Measurements from ENCODE around the gene SHISA6.

SHISA6 gene

DNA sequence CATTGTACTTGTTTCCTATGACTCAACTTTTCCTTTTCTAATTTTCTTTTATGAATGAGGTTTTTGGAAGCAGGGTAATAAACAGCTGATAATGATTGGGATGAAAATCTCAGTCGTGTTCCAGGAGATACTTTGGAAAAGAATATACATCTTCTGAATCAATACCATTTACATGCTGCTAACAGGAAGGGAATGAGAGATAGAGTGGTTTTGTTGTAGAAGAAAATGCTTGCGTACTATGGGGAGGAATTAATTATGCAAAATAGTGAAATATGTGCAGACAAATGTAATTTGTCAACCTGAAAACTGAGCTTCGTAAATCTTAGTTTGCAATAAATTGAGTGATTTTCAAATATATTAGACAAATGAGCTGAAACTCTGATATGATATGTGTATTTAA is 24.0 kb upstream of the SHISA6 start:
- no peak for TF ChIP-seq EZH2phosphoT487 (conservative IDR thresholded peaks at IDR 0.05; ENCODE audit: low read length)
- TF ChIP-seq, protein P1, sequence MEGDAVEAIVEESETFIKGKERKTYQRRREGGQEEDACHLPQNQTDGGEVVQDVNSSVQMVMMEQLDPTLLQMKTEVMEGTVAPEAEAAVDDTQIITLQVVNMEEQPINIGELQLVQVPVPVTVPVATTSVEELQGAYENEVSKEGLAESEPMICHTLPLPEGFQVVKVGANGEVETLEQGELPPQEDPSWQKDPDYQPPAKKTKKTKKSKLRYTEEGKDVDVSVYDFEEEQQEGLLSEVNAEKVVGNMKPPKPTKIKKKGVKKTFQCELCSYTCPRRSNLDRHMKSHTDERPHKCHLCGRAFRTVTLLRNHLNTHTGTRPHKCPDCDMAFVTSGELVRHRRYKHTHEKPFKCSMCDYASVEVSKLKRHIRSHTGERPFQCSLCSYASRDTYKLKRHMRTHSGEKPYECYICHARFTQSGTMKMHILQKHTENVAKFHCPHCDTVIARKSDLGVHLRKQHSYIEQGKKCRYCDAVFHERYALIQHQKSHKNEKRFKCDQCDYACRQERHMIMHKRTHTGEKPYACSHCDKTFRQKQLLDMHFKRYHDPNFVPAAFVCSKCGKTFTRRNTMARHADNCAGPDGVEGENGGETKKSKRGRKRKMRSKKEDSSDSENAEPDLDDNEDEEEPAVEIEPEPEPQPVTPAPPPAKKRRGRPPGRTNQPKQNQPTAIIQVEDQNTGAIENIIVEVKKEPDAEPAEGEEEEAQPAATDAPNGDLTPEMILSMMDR (IDR thresholded peaks at IDR 0.05; ENCODE audit: insufficient read depth, low read length, poor library complexity, severe bottlenecking), result no peak
- no peaks in the 10 kb centered on the region for H3K9me2 ChIP-seq (replicated peaks; ENCODE audit: insufficient read depth, low read length)
- H3K27ac ChIP-seq (ENCODE audit: low read depth, low read length), result no peak overlapping the region
- H3K36me3 ChIP-seq (ENCODE audit: low read length), result no peaks in the 10 kb centered on the region
- H3K4me3 ChIP-seq (ENCODE audit: insufficient read depth, low read length, poor library complexity, severe bottlenecking), result no peak overlapping the region
- H3K4me2 ChIP-seq (ENCODE audit: low read depth, low read length, poor library complexity, severe bottlenecking), result no peak overlapping the region
- no peaks in the 10 kb centered on the region for H3K9me3 ChIP-seq (ENCODE audit: insufficient read depth, low read length)
- no peak overlapping the region for H2AFZ ChIP-seq (ENCODE audit: low read depth, low read length, severe bottlenecking)
- H3F3A ChIP-seq (ENCODE audit: insufficient read depth), result no peaks in the 10 kb centered on the region
- no peak overlapping the region for H3K9ac ChIP-seq (ENCODE audit: low read length)
- no peaks in the 10 kb centered on the region for H3K79me2 ChIP-seq (ENCODE audit: insufficient read depth, low read length)
- H4K20me1 ChIP-seq (ENCODE audit: low read depth, low read length), result no peaks in the 10 kb centered on the region
- no peaks in the 10 kb centered on the region for H3K27me3 ChIP-seq (ENCODE audit: low read length)

DNA sequence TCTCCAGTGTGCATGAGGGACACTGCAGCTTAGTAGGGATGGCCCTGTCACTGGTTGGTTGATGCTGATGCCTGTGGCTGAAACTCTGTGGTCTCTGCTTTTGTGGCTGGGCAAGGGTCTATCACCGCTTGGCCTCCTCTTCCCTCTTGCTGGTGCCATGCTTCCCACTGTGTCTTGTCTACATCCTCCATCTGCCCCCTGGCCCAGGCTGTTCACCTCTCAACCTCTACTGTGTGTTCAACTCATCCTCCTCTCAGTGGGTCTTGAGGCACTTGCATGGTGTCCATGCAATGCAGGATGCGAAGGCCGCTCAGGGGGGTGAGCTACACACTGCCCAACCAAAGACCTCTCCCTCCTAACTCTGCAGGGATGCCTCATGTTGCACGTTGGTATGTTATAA is 19.8 kb upstream of the SHISA6 start:
- H3K4me3 ChIP-seq (ENCODE audit: insufficient read depth, low read length, poor library complexity, severe bottlenecking), result no peak overlapping the region
- H3K36me3 ChIP-seq (ENCODE audit: low read length), result no peaks in the 10 kb centered on the region
- TF ChIP-seq, protein P1 (IDR thresholded peaks at IDR 0.05; ENCODE audit: insufficient read depth, low read length, poor library complexity, severe bottlenecking), result no peak
- TF ChIP-seq EZH2phosphoT487 (conservative IDR thresholded peaks at IDR 0.05; ENCODE audit: low read length), result no peak

DNA sequence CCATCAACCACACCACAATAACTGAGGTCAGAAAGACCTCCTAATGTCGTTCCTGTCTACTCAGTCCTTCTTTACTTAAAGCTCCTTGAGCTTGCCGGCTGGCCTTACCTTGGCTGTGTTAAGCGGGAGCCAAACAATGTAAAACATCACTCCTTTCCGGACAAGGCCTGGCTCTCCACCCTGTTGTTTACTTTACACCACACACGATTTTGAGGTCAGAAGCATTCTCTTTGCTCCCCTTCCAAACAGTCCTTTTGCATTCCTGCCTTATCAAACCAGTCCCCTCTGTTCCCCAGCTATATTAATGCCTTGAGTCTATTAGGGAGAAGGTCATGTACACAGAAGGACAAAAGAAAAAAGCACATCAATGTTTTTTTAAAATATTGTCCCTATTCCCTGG is 19.3 kb upstream of the SHISA6 start:
- H3K9me2 ChIP-seq (replicated peaks; ENCODE audit: insufficient read depth, low read length), result no peaks in the 10 kb centered on the region
- no peaks in the 10 kb centered on the region for H3F3A ChIP-seq (ENCODE audit: insufficient read depth)

More for the DNA sequence above, 19.8 kb upstream of the SHISA6 start:
- H3K9me3 ChIP-seq (ENCODE audit: insufficient read depth, low read length), result no peaks in the 10 kb centered on the region
- H3K79me2 ChIP-seq (ENCODE audit: insufficient read depth, low read length), result no peaks in the 10 kb centered on the region
- no peak overlapping the region for H3K9ac ChIP-seq (ENCODE audit: low read length)
- H3K27me3 ChIP-seq (ENCODE audit: low read length), result no peaks in the 10 kb centered on the region
- no peak overlapping the region for H2AFZ ChIP-seq (ENCODE audit: low read depth, low read length, severe bottlenecking)
- H3K9me2 ChIP-seq (replicated peaks; ENCODE audit: insufficient read depth, low read length), result no peaks in the 10 kb centered on the region
- H3K27ac ChIP-seq (ENCODE audit: low read depth, low read length), result no peak overlapping the region
- no peaks in the 10 kb centered on the region for H4K20me1 ChIP-seq (ENCODE audit: low read depth, low read length)
- no peak overlapping the region for H3K4me2 ChIP-seq (ENCODE audit: low read depth, low read length, poor library complexity, severe bottlenecking)
- H3F3A ChIP-seq (ENCODE audit: insufficient read depth), result no peaks in the 10 kb centered on the region

More for the DNA sequence above, 19.3 kb upstream of the SHISA6 start:
- Histone ChIP-seq H4K20me1 (ENCODE audit: low read depth, low read length) (no peaks in the 10 kb centered on the region), H3K4me2 (ENCODE audit: low read depth, low read length, poor library complexity, severe bottlenecking) (no peak overlapping the region), H3K36me3 (ENCODE audit: low read length) (no peaks in the 10 kb centered on the region), H3K9me3 (ENCODE audit: insufficient read depth, low read length) (no peaks in the 10 kb centered on the region), H2AFZ (ENCODE audit: low read depth, low read length, severe bottlenecking) (no peak overlapping the region), H3K27me3 (ENCODE audit: low read length) (no peaks in the 10 kb centered on the region), H3K27ac (ENCODE audit: low read depth, low read length) (no peak overlapping the region), H3K4me3 (ENCODE audit: insufficient read depth, low read length, poor library complexity, severe bottlenecking) (no peak overlapping the region), H3K79me2 (ENCODE audit: insufficient read depth, low read length) (no peaks in the 10 kb centered on the region), H3K9ac (ENCODE audit: low read length) (no peak overlapping the region)
- TF ChIP-seq, protein P1 (IDR thresholded peaks at IDR 0.05; ENCODE audit: insufficient read depth, low read length, poor library complexity, severe bottlenecking), result no peak
- no peak for TF ChIP-seq EZH2phosphoT487 (conservative IDR thresholded peaks at IDR 0.05; ENCODE audit: low read length)

Measured in SU-DHL-6 (cell line).